ENCODE measurements around the gene NEK6. TPM values are rescaled to one million over a fixed set of nuclear protein-coding genes. Genes with fewer than 3 reads are reported as not detected.
A peak's percentile ranks its signal among the peaks of the same experiment; 100 is the strongest.
"Not testable (repeated sequence)": the region's sequence is repeated elsewhere in the genome, so short reads cannot be mapped to it uniquely, and the experiment has no call there.

NEK6 gene
- total RNA-seq, 1 donor from 2014 or later, result 125 TPM

DNA sequence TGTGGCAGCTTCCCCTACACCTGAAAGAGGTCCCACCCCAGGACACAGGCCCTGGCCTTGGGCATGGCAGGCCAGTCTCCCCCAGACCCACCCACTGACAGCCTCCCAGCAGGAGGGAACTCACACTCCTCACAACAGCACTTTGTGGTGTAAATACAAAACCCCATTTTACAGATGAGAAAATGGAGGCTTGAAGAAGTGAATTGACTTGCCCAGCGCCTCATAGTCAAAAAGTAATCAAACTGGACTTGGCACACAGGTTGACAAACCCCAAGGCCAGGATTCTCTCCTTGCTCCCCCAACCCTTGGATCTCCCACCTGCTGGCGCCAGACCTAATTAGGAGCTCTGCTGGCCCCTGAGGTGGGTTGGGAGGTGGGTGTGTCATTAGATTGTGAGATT is 29.2 kb upstream of the NEK6 start:
- ATAC-seq, result no peak
- intact Hi-C loops (cut with DNase I), result no loop called here
- no peak overlapping the region for H3K27ac ChIP-seq
- no peak for DNase-seq
- H3K9me3 ChIP-seq, result no peaks in the 10 kb centered on the region
- no peak overlapping the region for H3K4me3 ChIP-seq
- no peaks in the 10 kb centered on the region for H3K27me3 ChIP-seq (ENCODE audit: low read depth)
- peaks cover 7% of the 10 kb centered on the region for H3K4me1 ChIP-seq
- TF ChIP-seq, protein P1, sequence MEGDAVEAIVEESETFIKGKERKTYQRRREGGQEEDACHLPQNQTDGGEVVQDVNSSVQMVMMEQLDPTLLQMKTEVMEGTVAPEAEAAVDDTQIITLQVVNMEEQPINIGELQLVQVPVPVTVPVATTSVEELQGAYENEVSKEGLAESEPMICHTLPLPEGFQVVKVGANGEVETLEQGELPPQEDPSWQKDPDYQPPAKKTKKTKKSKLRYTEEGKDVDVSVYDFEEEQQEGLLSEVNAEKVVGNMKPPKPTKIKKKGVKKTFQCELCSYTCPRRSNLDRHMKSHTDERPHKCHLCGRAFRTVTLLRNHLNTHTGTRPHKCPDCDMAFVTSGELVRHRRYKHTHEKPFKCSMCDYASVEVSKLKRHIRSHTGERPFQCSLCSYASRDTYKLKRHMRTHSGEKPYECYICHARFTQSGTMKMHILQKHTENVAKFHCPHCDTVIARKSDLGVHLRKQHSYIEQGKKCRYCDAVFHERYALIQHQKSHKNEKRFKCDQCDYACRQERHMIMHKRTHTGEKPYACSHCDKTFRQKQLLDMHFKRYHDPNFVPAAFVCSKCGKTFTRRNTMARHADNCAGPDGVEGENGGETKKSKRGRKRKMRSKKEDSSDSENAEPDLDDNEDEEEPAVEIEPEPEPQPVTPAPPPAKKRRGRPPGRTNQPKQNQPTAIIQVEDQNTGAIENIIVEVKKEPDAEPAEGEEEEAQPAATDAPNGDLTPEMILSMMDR (IDR thresholded peaks at IDR 0.05), result no peak
- no peaks in the 10 kb centered on the region for H3K36me3 ChIP-seq

DNA sequence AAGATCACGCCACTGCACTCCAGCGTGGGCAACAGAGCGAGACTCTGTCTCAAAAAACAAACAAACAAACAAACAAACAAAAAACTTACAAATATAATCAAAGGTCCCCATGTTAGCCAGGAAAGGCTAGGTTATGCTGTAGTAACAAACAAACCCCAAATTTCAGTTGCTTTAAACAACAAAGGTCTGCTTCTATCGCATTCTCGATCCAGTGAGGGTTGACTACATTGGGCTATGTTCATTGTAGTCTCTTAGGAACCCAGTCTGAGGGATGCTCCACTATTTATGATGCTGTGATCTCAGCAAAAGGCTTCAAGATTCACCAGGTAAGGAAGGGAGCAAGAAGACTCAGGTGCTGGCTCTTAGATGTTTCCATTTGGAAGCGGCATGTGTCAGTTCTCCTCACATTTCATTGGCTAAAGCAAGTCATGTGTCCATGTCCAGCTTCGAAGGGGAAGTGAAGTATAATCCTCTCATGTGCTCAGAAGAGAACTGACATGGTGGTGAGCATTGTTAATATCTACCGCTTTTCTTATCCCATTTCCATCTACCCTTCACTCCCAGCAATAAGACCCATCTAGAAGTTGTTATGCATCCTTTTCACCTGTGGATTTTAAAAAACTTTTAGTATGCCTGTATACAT is 26.5 kb upstream of the NEK6 start:
- TF ChIP-seq, protein P1 (IDR thresholded peaks at IDR 0.05), result no peak
- no peak overlapping the region for H3K27ac ChIP-seq
- DNase-seq, result no peak
- H3K36me3 ChIP-seq, result no peaks in the 10 kb centered on the region
- no peak overlapping the region for H3K4me3 ChIP-seq
- ATAC-seq, result no peak
- intact Hi-C loops (cut with DNase I), result no loop called here
- no peaks in the 10 kb centered on the region for H3K27me3 ChIP-seq (ENCODE audit: low read depth)
- no peaks in the 10 kb centered on the region for H3K9me3 ChIP-seq
- H3K4me1 ChIP-seq, result no peaks in the 10 kb centered on the region

DNA sequence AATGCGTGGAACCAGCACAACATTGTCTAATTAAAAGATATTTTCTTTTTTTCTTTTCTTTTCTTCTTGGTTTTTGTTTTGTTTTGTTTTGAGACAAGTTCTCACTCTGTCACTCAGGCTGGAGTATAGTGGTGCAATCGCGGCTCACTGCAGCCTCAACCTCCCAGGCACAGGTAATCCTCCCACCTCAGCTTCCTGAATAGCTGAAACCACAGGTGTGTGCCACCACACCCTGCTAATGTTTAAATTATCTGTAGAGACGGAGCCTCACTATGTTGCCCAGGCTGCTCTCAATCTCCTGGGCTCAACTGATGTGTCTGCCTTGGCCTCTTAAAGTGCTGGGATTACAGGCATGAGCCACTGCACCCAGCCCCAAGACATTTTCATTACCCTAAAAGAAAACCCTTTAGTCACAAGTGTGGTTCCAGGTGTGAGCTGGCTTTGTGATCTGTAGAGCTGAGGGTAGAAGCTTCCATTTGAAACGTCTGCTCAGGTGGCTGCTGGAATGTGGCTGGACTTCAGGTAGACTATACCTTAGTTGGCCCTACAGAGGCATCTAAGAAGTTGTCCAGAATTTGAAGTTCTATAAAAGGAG is 19.1 kb upstream of the NEK6 start:
- intact Hi-C loops (cut with DNase I), result no loop called here
- no peaks in the 10 kb centered on the region for H3K27me3 ChIP-seq (ENCODE audit: low read depth)
- ATAC-seq (no peak), DNase-seq (no peak)
- TF ChIP-seq, protein P1 (IDR thresholded peaks at IDR 0.05), result no peak
- H3K9me3 ChIP-seq, result no peaks in the 10 kb centered on the region
- no peaks in the 10 kb centered on the region for H3K36me3 ChIP-seq
- H3K4me3 ChIP-seq, result no peak overlapping the region
- peaks cover 19% of the 10 kb centered on the region for H3K4me1 ChIP-seq
- no peak overlapping the region for H3K27ac ChIP-seq

DNA sequence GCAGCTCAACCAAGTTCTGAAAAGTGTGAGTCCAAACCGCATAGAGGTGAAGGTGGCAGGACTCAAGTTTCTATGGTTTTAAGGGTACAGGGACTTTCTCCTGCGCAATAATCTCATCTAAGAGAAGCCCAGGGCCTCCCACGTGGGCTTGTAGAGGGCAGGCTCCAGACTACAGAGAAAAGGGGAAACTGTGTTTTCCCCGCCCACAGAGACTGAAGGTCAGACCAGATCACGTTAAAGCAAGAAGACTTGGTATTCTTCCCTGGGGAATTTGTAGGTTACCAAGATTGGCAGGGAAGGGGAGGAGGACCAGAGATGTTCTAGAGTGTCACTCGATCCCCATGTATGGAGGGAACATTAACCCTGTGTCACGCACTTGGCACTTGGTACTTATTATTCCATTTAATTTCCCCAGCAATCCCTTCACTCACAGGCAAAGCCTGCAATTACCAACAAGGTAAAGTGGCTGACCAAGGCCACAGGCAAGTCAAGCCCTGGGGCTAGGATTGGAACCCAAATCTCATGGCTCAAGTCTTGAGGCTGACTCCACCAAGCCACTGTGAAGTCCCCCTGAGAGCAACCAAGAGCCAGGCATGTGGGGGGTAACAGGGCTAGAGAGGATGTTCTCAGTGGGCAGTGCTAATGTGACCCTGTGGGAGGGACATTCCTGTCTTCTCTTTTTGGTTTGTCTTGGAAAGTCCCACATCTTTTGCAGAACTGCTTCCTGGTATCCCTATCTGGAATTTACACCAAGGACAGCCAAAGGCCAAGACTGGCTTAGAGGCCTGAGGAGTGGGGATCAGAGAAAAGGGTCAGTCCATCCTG is 18.3 kb upstream of the NEK6 start:
- DNase-seq (no peak), ATAC-seq (peak; percentile 52 to 76)
- H3K27me3 ChIP-seq (ENCODE audit: low read depth), result no peaks in the 10 kb centered on the region
- H3K9me3 ChIP-seq, result no peaks in the 10 kb centered on the region
- H3K36me3 ChIP-seq, result no peaks in the 10 kb centered on the region
- H3K4me1 ChIP-seq, result peaks cover 19% of the 10 kb centered on the region
- TF ChIP-seq, protein P1 (IDR thresholded peaks at IDR 0.05), result no peak
- H3K27ac ChIP-seq, result peak overlapping the region; percentile 27
- H3K4me3 ChIP-seq, result no peak overlapping the region
- intact Hi-C loops (cut with DNase I), result no loop called here

DNA sequence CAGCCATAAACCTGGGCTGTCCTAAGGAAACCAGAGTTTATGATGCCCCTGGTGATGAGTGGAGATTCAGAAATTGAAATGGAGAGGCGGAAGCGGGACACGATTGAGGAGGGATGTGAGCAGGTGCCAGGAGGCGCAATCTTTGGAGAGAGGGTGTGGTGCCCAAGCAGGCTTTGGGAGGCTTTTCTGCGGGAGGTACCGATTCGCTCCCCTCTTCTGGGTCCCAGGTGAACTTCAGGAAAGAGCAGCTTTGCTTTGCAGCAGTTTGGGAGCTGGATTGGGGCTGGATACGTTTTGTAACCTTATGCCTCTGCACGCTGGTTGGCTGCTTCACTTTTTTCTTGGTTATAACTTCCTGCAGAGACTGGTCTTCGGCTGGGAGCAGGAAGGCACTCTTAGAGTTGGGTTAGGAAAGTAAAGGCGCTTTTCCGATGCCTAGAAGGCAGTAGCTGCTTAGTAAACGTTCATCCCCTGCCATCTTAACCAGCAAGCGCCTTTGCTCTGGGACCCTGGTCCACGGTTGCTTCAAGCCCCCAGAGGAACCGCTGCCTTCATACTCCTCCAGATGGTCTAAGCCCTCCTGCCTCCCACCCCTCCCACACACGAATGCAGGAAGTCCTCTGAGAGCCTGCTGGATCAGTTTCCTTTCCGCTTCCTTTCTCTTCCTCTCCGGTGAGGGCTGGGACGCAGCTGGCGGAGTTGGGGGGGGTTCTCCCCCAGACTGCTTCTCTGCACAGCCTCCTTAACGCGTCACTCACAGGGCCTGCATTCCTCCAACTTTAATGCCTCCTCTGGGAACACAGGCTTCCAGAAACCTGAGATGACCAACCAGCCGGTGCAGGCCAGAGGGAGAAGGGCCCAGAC is 15.2 kb upstream of the NEK6 start:
- DNase-seq (no peak), ATAC-seq (peak; percentile 57 to 60)
- Histone ChIP-seq H3K27me3 (ENCODE audit: low read depth) (no peaks in the 10 kb centered on the region), H3K36me3 (no peaks in the 10 kb centered on the region), H3K9me3 (no peaks in the 10 kb centered on the region), H3K4me3 (peak overlapping the region; percentile 32), H3K27ac (peak overlapping the region; percentile 41), H3K4me1 (peaks cover 19% of the 10 kb centered on the region)
- intact Hi-C loops (cut with DNase I), result no loop called here
- TF ChIP-seq, protein P1 (IDR thresholded peaks at IDR 0.05), result no peak

DNA sequence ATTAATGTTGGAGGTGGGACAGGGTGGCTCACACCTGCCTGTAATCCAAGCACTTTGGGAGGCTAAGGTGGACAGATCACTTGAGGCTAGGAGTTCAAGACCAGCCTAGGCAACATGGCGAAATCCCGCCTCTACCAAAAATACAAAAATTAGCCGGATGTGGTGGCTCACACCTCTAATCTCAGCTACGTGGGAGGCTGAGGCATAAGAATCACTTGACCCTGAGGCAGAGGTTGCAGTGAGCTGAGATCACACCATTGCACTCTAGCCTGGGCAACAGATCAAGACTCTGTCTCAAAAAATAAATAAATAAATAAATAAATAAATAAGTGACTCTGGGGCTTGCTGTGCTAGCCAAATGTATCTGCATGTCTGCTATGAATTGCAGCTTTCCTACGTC is 10.4 kb upstream of the NEK6 start:
- ATAC-seq; intact Hi-C loops (cut with DNase I); H3K9me3 ChIP-seq; H3K4me3 ChIP-seq; H3K27me3 ChIP-seq (ENCODE audit: low read depth); H3K27ac ChIP-seq; H3K36me3 ChIP-seq; H3K4me1 ChIP-seq; DNase-seq: not testable (repeated sequence)

Measured in lower lobe of right lung (tissue), 2 donors.